GM12878 (cell line): ENCODE data around the gene USP5. TPM values are rescaled to one million over a fixed set of nuclear protein-coding genes. Genes with fewer than 3 reads are reported as not detected.

Source experiments
- ATAC-seq: fragments of 200-7000 bp; cut with Tn5 transposase; 3 replicates; pipeline ENCODE4 v1.9.1; 2020; ENCODE audit warnings: mild to moderate bottlenecking, moderate library complexity
- BruUV-seq: library from RNA; stranded (reverse); fragments of 400-500 nt; replicated peaks from 2 replicates; lab custom pipeline; 2021; lab: Mats Ljungman, UMichigan
- CTCF ChIA-PET: fragments of 300-600 bp; sonication (Branson Sonifier 250); formaldehyde crosslinking; extraction: SDS; loops from one replicate; lab custom pipeline; 2021; ENCODE audit warnings: inconsistent platforms; lab: Yijun Ruan, JAX
- POLR2A ChIA-PET: fragments of 350-600 bp; formaldehyde crosslinking; extraction: SDS; loops from one replicate; lab custom pipeline; 2021; ENCODE audit warnings: inconsistent platforms; lab: Charles Lee
- RAD21 ChIA-PET: fragments of 300-600 bp; sonication (Branson Sonifier 250); formaldehyde crosslinking; loops from one replicate; lab custom pipeline; 2023; ENCODE audit warnings: antibody characterized with exemption; ENCODE audit not compliant: unreplicated experiment; lab: Charles Lee
- SMC1A ChIA-PET: fragments of 300-600 bp; sonication (Branson Sonifier 250); formaldehyde crosslinking; loops from one replicate; lab custom pipeline; 2023; ENCODE audit not compliant: unreplicated experiment, uncharacterized antibody; lab: Charles Lee
- DNase-seq: peaks from one replicate; pipeline ENCODE4 v3.0.0-alpha.2; 2011; ENCODE audit warnings: low read depth, low spot score
- FAIRE-seq: peaks from 3 replicates; lab custom pipeline; 2011; peaks lifted over from hg19 to GRCh38; lab: Jason Lieb, UNC
- H2AFZ ChIP-seq: 2 replicates; pipeline ENCODE4 v1.6.0; 2011; ENCODE audit warnings: low read depth, low read length, control low read depth; ENCODE audit not compliant: control insufficient read depth
- H3K27ac ChIP-seq: 2 replicates; pipeline ENCODE4 v1.5.1; 2011; ENCODE audit warnings: control low read depth; ENCODE audit not compliant: control insufficient read depth, insufficient read depth
- H3K27me3 ChIP-seq, 2 experiments: replicated peaks in 1 of 2; 2 replicates each; pipeline versions ENCODE4 v1.6.0 to v1.6.1; 2011; ENCODE audit warnings: low read length in 1 of 2; ENCODE audit not compliant: control insufficient read depth in 2 of 2, insufficient read depth in 2 of 2
- H3K36me3 ChIP-seq, 2 experiments: 2 replicates each; pipeline ENCODE4 v1.5.1; 2011; ENCODE audit warnings: low read length in 1 of 2; ENCODE audit not compliant: control insufficient read depth in 2 of 2, insufficient read depth in 2 of 2
- H3K4me1 ChIP-seq: 2 replicates; pipeline ENCODE4 v1.6.1; 2011; ENCODE audit warnings: mild to moderate bottlenecking, low read length, moderate library complexity, mixed read lengths; ENCODE audit not compliant: control insufficient read depth, insufficient read depth
- H3K4me2 ChIP-seq: 2 replicates; pipeline ENCODE4 v1.6.0; 2011; ENCODE audit warnings: control low read depth; ENCODE audit not compliant: control insufficient read depth, insufficient read depth
- H3K4me3 ChIP-seq: fragments of 200-600 bp; sonication (generic); 2 replicates; pipeline ENCODE4 v1.5.1; 2016
- H3K79me2 ChIP-seq: 2 replicates; pipeline ENCODE4 v1.6.0; 2011; ENCODE audit warnings: low read length; ENCODE audit not compliant: control insufficient read depth, insufficient read depth
- H3K9ac ChIP-seq: 2 replicates; pipeline ENCODE4 v1.8.0; 2011; ENCODE audit warnings: low read length, control low read depth, mixed read lengths; ENCODE audit not compliant: control insufficient read depth, insufficient read depth
- H3K9me3 ChIP-seq: replicated peaks from 3 replicates; pipeline ENCODE4 v1.5.1; 2011; ENCODE audit warnings: mild to moderate bottlenecking, low read length; ENCODE audit not compliant: control insufficient read depth, insufficient read depth
- H4K20me1 ChIP-seq: 2 replicates; pipeline ENCODE4 v1.6.0; 2011; ENCODE audit not compliant: control insufficient read depth, insufficient read depth
- BCL3 ChIP-seq: IDR thresholded peaks from 2 replicates; pipeline ENCODE4 v1.6.1; 2011; ENCODE audit warnings: borderline replicate concordance, low read depth, mild to moderate bottlenecking, moderate library complexity, low read length; ENCODE audit not compliant: insufficient read depth, poor library complexity, severe bottlenecking
- BHLHE40 ChIP-seq, 2 experiments: fragments of 450-650 bp in 1 of 2; IDR thresholded peaks; 2 replicates each; pipeline ENCODE4 v1.6.1; 2011 to 2017; ENCODE audit warnings: low read depth in 2 of 2, borderline replicate concordance in 1 of 2, improper control_type of control experiment in 1 of 2, low read length in 1 of 2, mild to moderate bottlenecking in 1 of 2
- CBX5 ChIP-seq: sonication (generic); IDR thresholded peaks from 2 replicates; pipeline ENCODE4 v1.6.1; 2016; ENCODE audit warnings: low read depth, moderate library complexity, mild to moderate bottlenecking, inconsistent platforms
- DPF2 ChIP-seq: fragments of 450-650 bp; IDR thresholded peaks from 2 replicates; pipeline ENCODE4 v1.6.1; 2017; ENCODE audit warnings: mild to moderate bottlenecking
- FOS ChIP-seq: IDR thresholded peaks from 3 replicates; pipeline ENCODE4 v1.6.1; 2011; ENCODE audit warnings: borderline replicate concordance; ENCODE audit not compliant: insufficient read length; ENCODE audit errors: extremely low read depth
- MTA3 ChIP-seq: IDR thresholded peaks from 2 replicates; pipeline ENCODE4 v1.6.1; 2012; ENCODE audit warnings: low read length, inconsistent platforms, borderline replicate concordance
- MXI1 ChIP-seq: fragments of 150-350 bp; IDR thresholded peaks from 2 replicates; pipeline ENCODE4 v1.6.1; 2011; ENCODE audit warnings: low read depth, mild to moderate bottlenecking, inconsistent platforms, low read length, improper control_type of control experiment
- RB1 ChIP-seq: fragments of 450-650 bp; formaldehyde crosslinking; IDR thresholded peaks from 2 replicates; pipeline ENCODE4 v1.6.1; 2017; ENCODE audit warnings: mild to moderate bottlenecking, borderline replicate concordance
- SMC3 ChIP-seq: IDR thresholded peaks from 2 replicates; pipeline ENCODE4 v1.6.1; 2011; ENCODE audit warnings: low read length, improper control_type of control experiment, borderline replicate concordance
- SUZ12 ChIP-seq: fragments of 200-600 bp; sonication (generic); IDR thresholded peaks from one replicate; pipeline ENCODE4 v1.6.1; 2018; ENCODE audit warnings: antibody characterized with exemption, mild to moderate bottlenecking; ENCODE audit not compliant: unreplicated experiment
- ZBED1 ChIP-seq: IDR thresholded peaks from 2 replicates; pipeline ENCODE4 v1.6.1; 2016; ENCODE audit warnings: borderline replicate concordance
- ZBTB11 ChIP-seq: fragments of 450-650 bp; formaldehyde crosslinking; IDR thresholded peaks from 2 replicates; pipeline ENCODE4 v1.5.0; 2022; ENCODE audit warnings: mild to moderate bottlenecking, missing genetic modification characterization
- ZNF217 ChIP-seq: fragments of 450-650 bp; IDR thresholded peaks from 2 replicates; pipeline ENCODE4 v1.6.1; 2017; ENCODE audit warnings: antibody characterized with exemption, mild to moderate bottlenecking
- ZNF384 ChIP-seq: IDR thresholded peaks from 2 replicates; pipeline ENCODE4 v1.6.1; 2012; ENCODE audit warnings: low read depth, mild to moderate bottlenecking, low read length, improper control_type of control experiment, borderline replicate concordance
- ZNF687 ChIP-seq: fragments of 450-650 bp; IDR thresholded peaks from 2 replicates; pipeline ENCODE4 v1.6.1; 2017; ENCODE audit warnings: mild to moderate bottlenecking, moderate library complexity
- WGBS: methylation state at CpG from one replicate; pipeline ENCODE4 v1.1.6; 2016; ENCODE audit warnings: low lambda C conversion rate; ENCODE audit not compliant: insufficient replicate concordance, insufficient coverage; ENCODE audit errors: missing lambda C conversion rate; 5-methylcytosine and 5-hydroxymethylcytosine counted together
- in situ Hi-C: fragments of 300-500 bp; cut with MboI; formaldehyde crosslinking; loops from 9 replicates; pipeline ENCODE4 v1.14.3; 2018; ENCODE audit warnings: mixed read lengths
- intact Hi-C: fragments of 100-400 bp; cut with micrococcal nuclease; formaldehyde crosslinking; loops from one replicate; pipeline ENCODE4 v1.14.2; 2022; ENCODE audit not compliant: unreplicated experiment
- polyA plus RNA-seq, 11 experiments: library from polyadenylated mRNA; depleted of rRNA in 4 of 11; unstranded in 6 of 11; stranded (reverse) in 5 of 11; fragments of >200 nt; fragmentation: Nextera tagmentation in 4 of 11; fragmentation: Illumina TruSeq in 1 of 11; extraction: Ambion mirVana in 4 of 11; extraction: Trizol in 1 of 11; gene quantifications; 1 replicate in 1 of 11; 2 replicates in 10 of 11; pipeline versions ENCODE4 v1.2.1 to v1.2.3, GENCODE V29; 2011 to 2016; ENCODE audit warnings: inconsistent platforms in 2 of 11, missing spikeins in 2 of 11, low read depth in 1 of 11
- total RNA-seq, 4 experiments: library from RNA; depleted of rRNA in 3 of 4; stranded (reverse); fragments of >200 nt in 3 of 4; fragmentation: Illumina TruSeq in 1 of 4; extraction: Trizol in 1 of 4; gene quantifications; 2 replicates each; pipeline versions ENCODE4 v1.2.1 to v1.2.3, GENCODE V29; 2013 to 2021

USP5 gene
- total and polyA plus RNA-seq, 10 of the 15 experiments (the other 5 are each of a cell fraction or from before 2014, with no cell fraction given) = 2.5 to 124 (median 74.6) TPM

- POLR2A ChIA-PET = interaction anchor here (0.7 to 1.6 kb wide), 3 partner anchors 20 to 79 kb away, joined by 3 to 8 read pairs (median 4); partner anchors contain the start of genes MLF2, SPSB2 and USP5
- Histone ChIP-seq H3K4me3 (no peak overlapping the region), H3K4me1 (peaks cover 4% of the 10 kb centered on the region), H4K20me1 (no peaks in the 10 kb centered on the region), H3K79me2 (no peaks in the 10 kb centered on the region), H2AFZ (no peak overlapping the region), H3K9me3 (no peaks in the 10 kb centered on the region), H3K36me3 (no peaks in the 10 kb centered on the region), H3K9ac (no peak overlapping the region), H3K4me2 (no peak overlapping the region), H3K27me3 (peaks cover 16 to 17% of the 10 kb centered on the region in 2 experiments), H3K27ac (no peak overlapping the region)
- in situ Hi-C loops = no loop called here
- BruUV-seq = no TSS peak
- FAIRE-seq = no peak
- RAD21 ChIA-PET = no interaction called here
- WGBS = 40% methylated on average over 4 of the region's 4 CpGs
- intact Hi-C loops = no loop called here
- no peak for DNase-seq
- SMC1A ChIA-PET = interaction anchor here (0.7 to 5.8 kb wide), 2 partner anchors 12 to 79 kb away, joined by 3 to 35 read pairs; partner anchors contain the start of gene MLF2
- no peak for ATAC-seq
- CTCF ChIA-PET = interaction anchor here (0.7 to 6.8 kb wide), 6 partner anchors 19 to 95 kb away, joined by 3 to 72 read pairs (median 13); partner anchors contain the start of genes CDCA3, MLF2 and USP5
- TF ChIP-seq ZNF384 (no peak), CBX5 (no peak), ZNF217 (no peak), ZBTB11 (CRISPR knock-in tag) (no peak), FOS (no peak), RB1 (no peak), BHLHE40 (IDR thresholded peaks at IDR 0.05; ENCODE audit: borderline replicate concordance in 1 of 2, low read depth in 2 of 2, low read length in 1 of 2) (no peak), ZBED1 (no peak), MTA3 (no peak), SUZ12 (no peak), MXI1 (no peak), SMC3 (no peak), ZNF687 (no peak), DPF2 (no peak), BCL3 (no peak)
Observed at GRCh38 chr12:6832125-6832524, 19.8 kb upstream of the USP5 start.
